ENCODE data around the gene FAM187B. TPM values are rescaled to one million over a fixed set of nuclear protein-coding genes. Genes with fewer than 3 reads are reported as not detected.
"Not testable (repeated sequence)": the region's sequence is repeated elsewhere in the genome, so short reads cannot be mapped to it uniquely, and the experiment has no call there.

Gene FAM187B
- total and polyA plus RNA-seq, 4 donors = 0.17 TPM; not detected in 3

DNA sequence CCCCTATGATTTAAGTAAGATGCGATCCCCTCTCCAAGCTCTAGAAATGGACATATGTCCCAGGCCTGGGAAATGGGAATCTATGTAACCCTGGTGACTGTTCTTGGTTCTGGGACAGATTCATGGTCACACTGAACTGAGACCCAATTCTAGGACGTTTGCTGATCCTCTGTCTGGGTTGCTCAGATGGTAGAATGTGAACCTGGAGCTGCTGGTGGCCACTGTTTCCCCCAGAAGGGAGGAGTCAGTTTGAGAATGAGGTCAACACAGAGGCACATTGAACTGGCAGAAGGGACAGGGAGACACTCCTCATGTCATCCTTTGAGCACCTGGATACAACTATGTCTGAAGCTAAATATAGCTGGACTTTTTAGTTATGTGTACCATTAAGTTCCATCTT is 29.1 kb downstream of the FAM187B start:
- H3K27ac ChIP-seq (ENCODE audit: low read depth in 1 of 2, low read length in 2 of 2) = no peak overlapping the region
- DNase-seq (ENCODE audit: low spot score) = no peak
- whole genome bisulfite sequencing = 81% methylated on average over 2 of the region's 2 CpGs

DNA sequence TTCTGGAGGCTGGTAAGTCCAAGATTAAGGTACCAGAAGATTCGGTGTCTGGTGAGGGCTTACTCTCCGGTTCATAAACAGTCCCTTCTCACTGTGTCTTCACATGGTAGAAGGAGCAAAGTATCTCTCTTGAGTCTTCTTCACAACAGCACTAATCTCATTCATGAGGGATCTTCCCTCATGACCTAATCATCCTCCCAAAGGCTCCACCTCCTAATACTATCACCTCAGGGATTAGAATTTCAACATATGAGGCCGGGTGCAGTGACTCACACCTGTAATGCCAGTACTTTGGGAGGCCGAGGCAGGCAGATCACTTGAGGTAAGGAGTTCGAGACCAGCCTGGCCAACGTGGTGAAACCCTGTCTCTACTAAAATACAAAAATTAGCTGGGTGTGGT is 31.7 kb downstream of the FAM187B start:
- 69% methylated on average over 6 of the region's 6 CpGs for WGBS
- not testable (repeated sequence) for H3K9ac ChIP-seq (ENCODE audit: low read depth in 1 of 2, low read length in 2 of 2); H3K36me3 ChIP-seq (ENCODE audit: control insufficient read depth in 4 of 4, insufficient read depth in 3 of 4, low read depth in 1 of 4, low read length in 3 of 4); DNase-seq (ENCODE audit: low spot score); H3K4me3 ChIP-seq (ENCODE audit: low read depth in 1 of 3, low read length in 3 of 3); H3K27me3 ChIP-seq (ENCODE audit: control insufficient read depth in 4 of 4, insufficient read depth in 4 of 4, low read length in 3 of 4); H3K9me3 ChIP-seq (ENCODE audit: control insufficient read depth in 4 of 4, low read length in 3 of 4)
- peak overlapping the region in 1 of 2 donors; percentile 83 for H3K27ac ChIP-seq (ENCODE audit: low read depth in 1 of 2, low read length in 2 of 2)
- peaks cover 9 to 30% (median 15%) of the 10 kb centered on the region in 4 donors for H3K4me1 ChIP-seq (ENCODE audit: control insufficient read depth in 4 of 4, insufficient read depth in 4 of 4, low read length in 3 of 4)
- TF ChIP-seq RXRA (IDR thresholded peaks at IDR 0.05) (peak; percentile 8 to 39), JUND (IDR thresholded peaks at IDR 0.05) (peak in 1 of 2 donors; percentile 65), HNF4A (conservative IDR thresholded peaks at IDR 0.05) (peak in 1 of 2 donors; percentile 16)

More for the DNA sequence above, 29.1 kb downstream of the FAM187B start:
- Histone ChIP-seq H3K27me3 (ENCODE audit: control insufficient read depth in 4 of 4, insufficient read depth in 4 of 4, low read length in 3 of 4) (no peaks in the 10 kb centered on the region), H3K9me3 (ENCODE audit: control insufficient read depth in 4 of 4, low read length in 3 of 4) (no peaks in the 10 kb centered on the region), H3K4me3 (ENCODE audit: low read depth in 1 of 3, low read length in 3 of 3) (no peak overlapping the region), H3K36me3 (ENCODE audit: control insufficient read depth in 4 of 4, insufficient read depth in 3 of 4, low read depth in 1 of 4, low read length in 3 of 4) (no peaks in the 10 kb centered on the region), H3K4me1 (ENCODE audit: control insufficient read depth in 4 of 4, insufficient read depth in 4 of 4, low read length in 3 of 4) (peaks cover 7 to 22% (median 10%) of the 10 kb centered on the region in 4 donors), H3K9ac (ENCODE audit: low read depth in 1 of 2, low read length in 2 of 2) (no peak overlapping the region)
- TF ChIP-seq GABPA (IDR thresholded peaks at IDR 0.05 in 1 of 2, conservative IDR thresholded peaks at IDR 0.05 in 1 of 2) = no peak
- TF ChIP-seq, protein P1, sequence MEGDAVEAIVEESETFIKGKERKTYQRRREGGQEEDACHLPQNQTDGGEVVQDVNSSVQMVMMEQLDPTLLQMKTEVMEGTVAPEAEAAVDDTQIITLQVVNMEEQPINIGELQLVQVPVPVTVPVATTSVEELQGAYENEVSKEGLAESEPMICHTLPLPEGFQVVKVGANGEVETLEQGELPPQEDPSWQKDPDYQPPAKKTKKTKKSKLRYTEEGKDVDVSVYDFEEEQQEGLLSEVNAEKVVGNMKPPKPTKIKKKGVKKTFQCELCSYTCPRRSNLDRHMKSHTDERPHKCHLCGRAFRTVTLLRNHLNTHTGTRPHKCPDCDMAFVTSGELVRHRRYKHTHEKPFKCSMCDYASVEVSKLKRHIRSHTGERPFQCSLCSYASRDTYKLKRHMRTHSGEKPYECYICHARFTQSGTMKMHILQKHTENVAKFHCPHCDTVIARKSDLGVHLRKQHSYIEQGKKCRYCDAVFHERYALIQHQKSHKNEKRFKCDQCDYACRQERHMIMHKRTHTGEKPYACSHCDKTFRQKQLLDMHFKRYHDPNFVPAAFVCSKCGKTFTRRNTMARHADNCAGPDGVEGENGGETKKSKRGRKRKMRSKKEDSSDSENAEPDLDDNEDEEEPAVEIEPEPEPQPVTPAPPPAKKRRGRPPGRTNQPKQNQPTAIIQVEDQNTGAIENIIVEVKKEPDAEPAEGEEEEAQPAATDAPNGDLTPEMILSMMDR (IDR thresholded peaks at IDR 0.05; ENCODE audit: low read depth, low read length, missing input control) = no peak
- TF ChIP-seq, protein P2, sequence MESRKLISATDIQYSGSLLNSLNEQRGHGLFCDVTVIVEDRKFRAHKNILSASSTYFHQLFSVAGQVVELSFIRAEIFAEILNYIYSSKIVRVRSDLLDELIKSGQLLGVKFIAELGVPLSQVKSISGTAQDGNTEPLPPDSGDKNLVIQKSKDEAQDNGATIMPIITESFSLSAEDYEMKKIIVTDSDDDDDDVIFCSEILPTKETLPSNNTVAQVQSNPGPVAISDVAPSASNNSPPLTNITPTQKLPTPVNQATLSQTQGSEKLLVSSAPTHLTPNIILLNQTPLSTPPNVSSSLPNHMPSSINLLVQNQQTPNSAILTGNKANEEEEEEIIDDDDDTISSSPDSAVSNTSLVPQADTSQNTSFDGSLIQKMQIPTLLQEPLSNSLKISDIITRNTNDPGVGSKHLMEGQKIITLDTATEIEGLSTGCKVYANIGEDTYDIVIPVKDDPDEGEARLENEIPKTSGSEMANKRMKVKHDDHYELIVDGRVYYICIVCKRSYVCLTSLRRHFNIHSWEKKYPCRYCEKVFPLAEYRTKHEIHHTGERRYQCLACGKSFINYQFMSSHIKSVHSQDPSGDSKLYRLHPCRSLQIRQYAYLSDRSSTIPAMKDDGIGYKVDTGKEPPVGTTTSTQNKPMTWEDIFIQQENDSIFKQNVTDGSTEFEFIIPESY (IDR thresholded peaks at IDR 0.05) = no peak
- TF ChIP-seq TAF1 (conservative IDR thresholded peaks at IDR 0.05) = no peak
- TF ChIP-seq YY1 (IDR thresholded peaks at IDR 0.05) = no peak
- no peak for TF ChIP-seq HNF4A (conservative IDR thresholded peaks at IDR 0.05)
- TF ChIP-seq HNF4G (IDR thresholded peaks at IDR 0.05) = no peak
- TF ChIP-seq FOXA2 (IDR thresholded peaks at IDR 0.05) = no peak

DNA sequence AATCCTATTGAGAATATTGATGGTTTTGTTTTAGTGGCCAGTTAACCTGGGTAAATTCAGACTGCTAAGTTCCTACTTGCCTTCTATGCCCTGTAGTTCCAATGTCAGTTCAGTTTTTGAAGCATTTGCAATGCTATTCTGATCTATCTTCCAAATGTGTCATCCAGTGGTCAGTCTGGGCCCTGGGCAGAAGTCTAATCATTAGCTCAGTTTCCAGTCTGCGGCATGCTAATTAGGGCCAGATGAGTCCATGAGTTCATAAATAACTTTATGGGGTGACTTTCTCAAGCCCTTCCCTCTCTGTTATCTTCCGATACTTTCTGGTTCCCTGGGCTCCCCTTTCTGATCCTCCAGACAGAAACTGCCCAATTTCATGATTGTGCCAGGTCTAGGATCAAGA is 32.7 kb downstream of the FAM187B start:
- Histone ChIP-seq H3K4me3 (ENCODE audit: low read depth in 1 of 3, low read length in 3 of 3) (no peak overlapping the region), H3K27ac (ENCODE audit: low read depth in 1 of 2, low read length in 2 of 2) (peak overlapping the region; percentile 83 to 85), H3K36me3 (ENCODE audit: control insufficient read depth in 4 of 4, insufficient read depth in 3 of 4, low read depth in 1 of 4, low read length in 3 of 4) (no peaks in the 10 kb centered on the region), H3K27me3 (ENCODE audit: control insufficient read depth in 4 of 4, insufficient read depth in 4 of 4, low read length in 3 of 4) (no peaks in the 10 kb centered on the region), H3K4me1 (ENCODE audit: control insufficient read depth in 4 of 4, insufficient read depth in 4 of 4, low read length in 3 of 4) (peaks cover 9 to 30% (median 15%) of the 10 kb centered on the region in 4 donors), H3K9me3 (ENCODE audit: control insufficient read depth in 4 of 4, low read length in 3 of 4) (no peaks in the 10 kb centered on the region), H3K9ac (ENCODE audit: low read depth in 1 of 2, low read length in 2 of 2) (peak overlapping the region in 1 of 2 donors; percentile 8)
- DNase-seq (ENCODE audit: low spot score) = no peak
- 31% methylated on average over 2 of the region's 2 CpGs for WGBS
- TF ChIP-seq JUND (IDR thresholded peaks at IDR 0.05) (peak; percentile 30 to 91), SP1 (IDR thresholded peaks at IDR 0.05) (peak; percentile 94), RAD21 (IDR thresholded peaks at IDR 0.05) (peak; percentile 36 to 48), FOXA2 (IDR thresholded peaks at IDR 0.05) (no peak), TAF1 (conservative IDR thresholded peaks at IDR 0.05) (peak; percentile 57), FOXA1 (IDR thresholded peaks at IDR 0.05) (no peak), HNF4A (conservative IDR thresholded peaks at IDR 0.05) (peak; percentile 83 to 84), EGR1 (IDR thresholded peaks at IDR 0.05; ENCODE audit: low read depth in 2 of 2) (no peak), YY1 (IDR thresholded peaks at IDR 0.05) (peak; percentile 72), NR2F2 (IDR thresholded peaks at IDR 0.05) (no peak), GABPA (IDR thresholded peaks at IDR 0.05 in 1 of 2, conservative IDR thresholded peaks at IDR 0.05 in 1 of 2) (peak in 1 of 2 donors; percentile 39), HNF4G (IDR thresholded peaks at IDR 0.05) (peak; percentile 31), RXRA (IDR thresholded peaks at IDR 0.05) (peak; percentile 86 to 92)
- TF ChIP-seq, protein P2 (IDR thresholded peaks at IDR 0.05) = peak; percentile 49
- TF ChIP-seq, protein P3, sequence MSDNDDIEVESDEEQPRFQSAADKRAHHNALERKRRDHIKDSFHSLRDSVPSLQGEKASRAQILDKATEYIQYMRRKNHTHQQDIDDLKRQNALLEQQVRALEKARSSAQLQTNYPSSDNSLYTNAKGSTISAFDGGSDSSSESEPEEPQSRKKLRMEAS (IDR thresholded peaks at IDR 0.05) = peak; percentile 64
- TF ChIP-seq, protein P1 (IDR thresholded peaks at IDR 0.05; ENCODE audit: low read depth, low read length, missing input control) = no peak

All from liver (tissue), 9 donors.